Ramos (cell line): Measurements from ENCODE around the gene CSNK1D.

Experiments
- in situ Hi-C: fragments of 300-500 bp; cut with MboI; formaldehyde crosslinking; loops from one replicate; pipeline ENCODE4 v1.14.3; 2022; ENCODE audit warnings: low sequenced_read_pairs; ENCODE audit not compliant: unreplicated experiment

CSNK1D gene

GRCh38 chr17:82231312-82231561 lies 42.3 kb downstream of the CSNK1D start:
- in situ Hi-C loops: no loop called here

DNA sequence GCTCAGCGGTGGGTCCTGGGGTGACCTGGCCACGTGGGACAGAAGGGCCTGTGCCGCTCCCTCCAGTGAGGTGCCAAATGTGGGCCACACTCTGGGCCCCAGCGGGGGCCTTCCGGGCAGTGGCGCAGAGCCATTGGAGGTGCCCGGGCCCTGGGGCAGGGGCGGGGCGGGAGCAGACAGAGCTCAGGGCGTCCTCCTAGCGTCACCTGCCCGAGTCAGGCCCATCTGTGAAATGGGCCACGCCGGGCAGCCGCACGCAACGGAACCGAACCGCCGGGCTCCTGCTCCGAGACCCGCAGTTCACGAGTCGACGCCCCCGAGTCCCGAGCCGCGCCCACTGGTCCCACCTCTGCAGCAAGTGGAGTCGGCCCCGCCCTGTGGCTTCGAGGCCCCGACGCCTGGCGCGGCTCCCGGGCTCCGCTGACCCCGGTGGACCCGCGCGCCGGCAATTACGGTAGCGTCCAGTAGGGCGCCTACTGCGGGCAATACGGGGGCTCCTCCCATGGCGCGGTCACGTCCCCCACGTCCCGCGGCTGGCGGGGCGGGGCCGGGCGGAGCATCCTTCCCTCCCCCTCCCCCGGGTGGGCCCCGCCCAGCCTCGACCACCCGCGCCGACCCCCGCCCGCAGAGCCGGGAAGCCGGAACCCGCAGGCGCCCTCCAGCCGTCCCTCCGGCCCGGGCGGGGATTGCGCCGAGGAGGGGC lies 42.7 kb downstream of the CSNK1D start:
- in situ Hi-C loops: no loop called here

DNA sequence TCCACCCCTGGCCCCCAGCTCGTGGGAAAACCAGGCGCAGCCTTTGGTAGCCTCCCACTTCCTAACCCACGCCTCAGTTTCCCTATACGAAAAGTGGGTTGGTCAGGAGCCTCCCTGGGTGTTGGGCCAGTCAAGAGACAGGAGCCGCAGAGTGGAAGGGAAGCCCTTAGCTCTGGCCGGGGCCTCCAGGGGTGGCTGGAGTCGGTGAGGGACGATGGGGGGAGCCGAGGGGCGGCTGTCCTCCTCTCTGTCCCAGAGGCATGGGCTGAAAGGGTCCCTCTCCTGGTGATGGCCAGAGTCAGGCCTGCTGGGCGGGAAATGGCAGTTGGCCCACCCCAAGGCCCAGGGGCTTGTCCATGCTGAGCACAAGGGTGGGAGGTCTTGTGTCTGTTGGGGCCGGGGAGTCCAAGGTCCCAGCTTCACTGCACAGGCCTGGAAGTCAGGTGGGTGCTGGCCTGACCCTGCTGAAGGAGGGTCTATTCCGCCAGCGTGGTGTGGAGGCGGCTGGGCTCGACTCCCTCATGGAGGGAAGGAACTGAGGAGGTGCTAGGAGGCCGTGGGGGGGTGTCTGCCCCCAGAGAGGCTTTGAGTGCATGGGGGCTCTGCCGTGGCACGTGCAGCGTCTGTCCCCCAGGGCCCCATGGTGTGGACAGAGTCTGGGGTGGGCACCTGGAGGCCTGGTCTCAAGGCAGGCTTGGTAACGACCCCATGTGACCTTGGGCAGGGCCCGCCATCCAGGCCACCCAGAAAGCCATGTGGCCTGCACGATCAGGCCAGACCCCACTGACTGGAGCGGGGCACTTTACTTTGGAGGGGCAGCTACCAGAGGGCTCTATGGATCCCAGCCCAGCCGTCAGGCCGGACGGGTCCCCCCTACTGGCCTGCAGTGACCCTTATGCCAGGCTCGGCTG lies 43.5 kb downstream of the CSNK1D start:
- in situ Hi-C loops: no loop called here

DNA sequence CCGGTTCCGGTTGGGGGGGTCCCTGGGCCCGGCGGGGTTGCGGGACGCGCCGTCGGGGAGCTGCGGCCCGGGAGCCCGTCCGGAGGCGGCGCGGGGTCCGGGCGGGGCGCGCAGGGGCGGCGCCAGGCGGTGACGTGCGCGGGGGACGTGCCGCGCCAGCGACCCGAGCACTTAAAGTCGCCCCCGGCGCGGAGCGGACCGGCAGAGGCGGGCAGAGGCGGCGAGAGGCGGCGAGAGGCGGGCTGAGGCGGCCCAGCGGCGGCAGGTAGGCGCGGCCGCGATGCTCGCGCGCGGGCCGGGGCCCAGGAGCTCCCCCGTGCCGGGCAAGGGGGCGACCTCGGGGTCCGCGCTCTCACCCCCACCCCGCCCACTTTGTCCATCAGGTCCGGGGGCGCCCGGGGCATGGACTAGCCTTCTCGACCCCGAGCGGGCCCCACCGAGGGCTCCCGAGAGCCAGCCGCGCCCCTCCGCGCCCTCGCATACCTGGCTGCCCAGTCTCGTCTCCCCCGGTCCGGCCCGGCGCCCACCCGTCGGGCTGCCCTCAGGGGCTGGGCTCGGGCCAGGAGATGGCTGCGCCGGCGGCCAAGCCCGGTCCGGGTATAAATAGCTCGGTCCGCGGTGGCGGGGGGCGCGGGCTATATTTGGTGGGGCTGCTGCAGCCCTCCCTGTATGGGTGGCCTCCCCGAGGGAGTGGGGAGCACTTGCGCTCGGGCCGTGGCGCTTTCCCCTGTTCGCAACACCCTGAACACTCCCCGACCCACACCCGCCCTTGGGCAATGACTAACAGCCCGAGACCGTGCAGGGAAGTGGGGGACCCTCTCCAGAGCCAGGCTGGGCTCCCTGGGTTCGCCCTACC lies 44.4 kb downstream of the CSNK1D start, which contains the start of gene SLC16A3:
SLC16A3 (plus strand) TSS at position 201 of the 856 bp plus-strand sequence. CDS start 6,967 bp downstream, outside the sequence.
- in situ Hi-C loops: no loop called here

GRCh38 chr17:82228278-82228841 lies 45.1 kb downstream of the CSNK1D start:
- in situ Hi-C loops: no loop called here

GRCh38 chr17:82227629-82228277 lies 45.7 kb downstream of the CSNK1D start:
- in situ Hi-C loops: no loop called here

GRCh38 chr17:82226809-82227628 lies 46.5 kb downstream of the CSNK1D start:
- in situ Hi-C loops: no loop called here

- in situ Hi-C loops: no loop called here
Measured at GRCh38 chr17:82226146-82226808, 47.2 kb downstream of the CSNK1D start.

- in situ Hi-C loops: no loop called here
Measured at GRCh38 chr17:82225368-82226029, 48.0 kb downstream of the CSNK1D start.

GRCh38 chr17:82224666-82225065 lies 48.8 kb downstream of the CSNK1D start:
- in situ Hi-C loops: no loop called here

DNA sequence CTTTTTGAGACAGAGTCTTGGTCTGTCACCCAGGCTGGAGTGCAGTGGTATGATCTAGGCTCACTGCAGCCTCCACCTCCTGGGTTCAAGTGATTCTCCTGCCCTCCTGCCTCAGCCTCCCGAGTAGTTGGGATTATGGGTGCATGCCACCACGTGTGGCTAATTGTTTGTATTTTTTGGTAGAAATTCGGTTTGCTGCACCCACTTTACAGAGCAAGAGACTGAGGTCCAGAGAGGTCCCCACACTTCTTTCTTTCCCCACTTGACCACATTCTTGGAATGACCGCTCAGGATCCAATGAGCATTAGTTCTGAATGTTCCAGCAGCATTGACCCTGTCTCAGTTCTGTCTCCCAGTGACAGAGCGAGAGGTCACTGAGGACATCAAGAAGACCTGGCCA lies 50.0 kb downstream of the CSNK1D start:
- in situ Hi-C loops: no loop called here

- in situ Hi-C loops: no loop called here
Measured at GRCh38 chr17:82222816-82223215, 50.7 kb downstream of the CSNK1D start.

DNA sequence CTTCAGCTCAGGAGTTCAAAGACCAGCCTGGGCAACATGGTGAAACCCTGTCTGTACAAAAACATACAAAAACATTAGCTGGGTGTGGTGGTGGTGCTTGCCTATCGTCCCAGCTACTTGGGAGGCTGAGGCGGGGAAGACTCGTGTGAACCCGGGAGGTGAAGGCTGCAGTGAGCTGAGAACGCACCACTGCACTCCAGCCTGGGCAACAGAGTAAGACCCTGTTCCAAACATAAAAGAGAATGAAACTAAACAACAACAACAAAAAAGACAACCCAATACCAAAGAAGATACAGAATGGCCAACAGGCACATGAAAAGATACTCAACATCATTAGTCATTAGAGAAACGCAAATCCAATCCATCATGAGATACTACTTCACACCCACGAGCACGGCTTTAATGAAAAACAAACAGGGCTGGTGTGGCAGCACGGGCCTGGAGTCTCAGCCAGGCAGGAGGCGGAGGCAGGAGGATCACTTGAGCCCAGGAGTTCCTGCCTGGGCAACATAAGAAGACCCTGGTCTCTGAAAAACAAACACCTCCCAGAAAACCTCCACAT lies 52.1 kb downstream of the CSNK1D start:
- in situ Hi-C loops: no loop called here

- in situ Hi-C loops: no loop called here
Measured at GRCh38 chr17:82219753-82220709, 53.5 kb downstream of the CSNK1D start.

- in situ Hi-C loops: no loop called here
Measured at GRCh38 chr17:82219083-82219482, 54.4 kb downstream of the CSNK1D start.

DNA sequence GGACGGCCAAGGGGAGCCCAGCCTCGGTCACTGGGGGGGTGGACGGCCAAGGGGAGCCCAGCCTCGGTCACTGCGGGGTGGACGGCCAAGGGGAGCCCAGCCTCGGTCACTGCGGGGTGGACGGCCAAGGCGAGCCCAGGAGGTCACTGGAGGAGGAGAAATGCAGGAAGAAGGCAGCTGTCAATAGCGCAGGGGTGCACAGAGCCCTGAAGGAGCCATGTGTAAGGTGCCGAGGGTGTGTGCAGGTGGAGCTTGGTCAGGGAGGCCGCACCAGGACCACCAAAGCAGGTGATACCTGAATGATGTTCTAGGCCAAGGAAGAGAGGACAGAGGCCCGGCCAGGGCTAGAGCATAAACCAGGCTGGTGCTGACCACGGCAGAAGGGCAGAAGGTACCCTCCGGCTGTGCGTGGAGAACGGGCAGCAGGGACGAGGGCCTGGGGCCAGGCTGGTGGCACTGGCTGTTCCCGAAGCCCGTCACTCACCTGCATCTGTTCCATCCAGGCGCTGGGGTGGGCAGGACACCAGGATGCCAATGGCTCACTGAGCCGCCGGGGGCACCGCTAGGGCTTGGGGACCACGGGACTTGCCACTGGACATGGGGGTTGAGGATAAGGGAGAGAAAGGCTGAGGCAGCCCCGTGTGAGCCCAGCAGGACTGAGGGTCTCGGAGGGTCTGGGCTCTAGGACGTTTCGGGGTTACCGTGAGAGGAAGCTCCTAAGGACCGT lies 55.0 kb downstream of the CSNK1D start:
- in situ Hi-C loops: no loop called here
